Measurements from ENCODE around the gene FARP2.
"Not testable (repeated sequence)": the region's sequence is repeated elsewhere in the genome, so short reads cannot be mapped to it uniquely, and the experiment has no call there.

Gene FARP2

GRCh38 chr2:241410739-241411176 lies 54.7 kb downstream of the FARP2 start:
- no peak for DNase-seq (ENCODE audit: low spot score)

- no peak for DNase-seq (ENCODE audit: low spot score)
Measured at GRCh38 chr2:241412144-241412543, 56.1 kb downstream of the FARP2 start.

- DNase-seq (ENCODE audit: low spot score), result not testable (repeated sequence)
Measured at GRCh38 chr2:241413501-241413900, 57.4 kb downstream of the FARP2 start.

GRCh38 chr2:241413929-241414580 lies 58.0 kb downstream of the FARP2 start:
- DNase-seq (ENCODE audit: low spot score), result no peak

GRCh38 chr2:241415196-241415595 lies 59.1 kb downstream of the FARP2 start:
- no peak for DNase-seq (ENCODE audit: low spot score)

GRCh38 chr2:241417626-241418025 lies 61.5 kb downstream of the FARP2 start:
- DNase-seq (ENCODE audit: low spot score), result no peak

- no peak for DNase-seq (ENCODE audit: low spot score)
Measured at GRCh38 chr2:241421330-241421729, 65.2 kb downstream of the FARP2 start.

GRCh38 chr2:241421942-241422341 lies 65.9 kb downstream of the FARP2 start:
- DNase-seq (ENCODE audit: low spot score), result not testable (repeated sequence)

- no peak for DNase-seq (ENCODE audit: low spot score)
Measured at GRCh38 chr2:241422350-241422749, 66.3 kb downstream of the FARP2 start.

GRCh38 chr2:241423489-241423888 lies 67.4 kb downstream of the FARP2 start:
- not testable (repeated sequence) for DNase-seq (ENCODE audit: low spot score)

- no peak for DNase-seq (ENCODE audit: low spot score)
Measured at GRCh38 chr2:241425368-241425767, 69.3 kb downstream of the FARP2 start.

GRCh38 chr2:241430178-241430577 lies 74.1 kb downstream of the FARP2 start:
- no peak for DNase-seq (ENCODE audit: low spot score)

GRCh38 chr2:241432824-241433448 lies 76.9 kb downstream of the FARP2 start:
- DNase-seq (ENCODE audit: low spot score), result no peak

GRCh38 chr2:241437179-241437578 lies 81.1 kb downstream of the FARP2 start:
- DNase-seq (ENCODE audit: low spot score), result no peak

GRCh38 chr2:241441492-241441891 lies 85.4 kb downstream of the FARP2 start:
- DNase-seq (ENCODE audit: low spot score), result no peak

- no peak for DNase-seq (ENCODE audit: low spot score)
Measured at GRCh38 chr2:241443486-241444223, 87.6 kb downstream of the FARP2 start.

- no peak for DNase-seq (ENCODE audit: low spot score)
Measured at GRCh38 chr2:241445426-241445825, 89.3 kb downstream of the FARP2 start.

- DNase-seq (ENCODE audit: low spot score), result not testable (repeated sequence)
Measured at GRCh38 chr2:241450092-241450491, 94.0 kb downstream of the FARP2 start.

- no peak for DNase-seq (ENCODE audit: low spot score)
Measured at GRCh38 chr2:241451840-241452506, 95.9 kb downstream of the FARP2 start.

- DNase-seq (ENCODE audit: low spot score), result not testable (repeated sequence)
Measured at GRCh38 chr2:241453919-241454318, 97.8 kb downstream of the FARP2 start.

GRCh38 chr2:241454837-241455485 lies 98.9 kb downstream of the FARP2 start:
- DNase-seq (ENCODE audit: low spot score), result no peak

GRCh38 chr2:241456546-241456945 lies 100.5 kb downstream of the FARP2 start:
- no peak for DNase-seq (ENCODE audit: low spot score)

Data from SK-N-DZ (cell line).